HG03520 (cell line): ENCODE data around the gene PTPRN2.
"Not testable (repeated sequence)": the region's sequence is repeated elsewhere in the genome, so short reads cannot be mapped to it uniquely, and the experiment has no call there.

Experiments
- ATAC-seq: cut with Tn5 transposase; IDR thresholded peaks from one replicate; pipeline ENCODE4 v1.9.1; 2021; ENCODE audit warnings: mild to moderate bottlenecking, moderate library complexity; ENCODE audit not compliant: unreplicated experiment

PTPRN2 gene

GRCh38 chr7:157895520-157896375 lies 691.9 kb downstream of the PTPRN2 start:
- ATAC-seq: no peak

GRCh38 chr7:157895098-157895497 lies 692.5 kb downstream of the PTPRN2 start:
- ATAC-seq: not testable (repeated sequence)

- no peak for ATAC-seq
Observed at GRCh38 chr7:157893535-157894044, 694.0 kb downstream of the PTPRN2 start.

GRCh38 chr7:157892751-157893523 lies 694.7 kb downstream of the PTPRN2 start:
- ATAC-seq: no peak

- ATAC-seq: no peak
Observed at GRCh38 chr7:157890921-157891401, 696.7 kb downstream of the PTPRN2 start.

GRCh38 chr7:157889480-157889879 lies 698.1 kb downstream of the PTPRN2 start:
- no peak for ATAC-seq

GRCh38 chr7:157888579-157888978 lies 699.0 kb downstream of the PTPRN2 start:
- no peak for ATAC-seq

- ATAC-seq: no peak
Observed at GRCh38 chr7:157887400-157887799, 700.2 kb downstream of the PTPRN2 start.

GRCh38 chr7:157886711-157887110 lies 700.9 kb downstream of the PTPRN2 start:
- ATAC-seq: no peak

- ATAC-seq: no peak
Observed at GRCh38 chr7:157886266-157886665, 701.4 kb downstream of the PTPRN2 start.

GRCh38 chr7:157885140-157885539 lies 702.5 kb downstream of the PTPRN2 start:
- ATAC-seq: no peak

- ATAC-seq: no peak
Observed at GRCh38 chr7:157884461-157885062, 703.1 kb downstream of the PTPRN2 start.

- ATAC-seq: no peak
Observed at GRCh38 chr7:157881048-157881771, 706.4 kb downstream of the PTPRN2 start.

- ATAC-seq: no peak
Observed at GRCh38 chr7:157879391-157879790, 708.2 kb downstream of the PTPRN2 start.

GRCh38 chr7:157877298-157878090 lies 710.1 kb downstream of the PTPRN2 start:
- ATAC-seq: no peak

GRCh38 chr7:157876469-157877285 lies 710.9 kb downstream of the PTPRN2 start:
- ATAC-seq: no peak

GRCh38 chr7:157875230-157876179 lies 712.1 kb downstream of the PTPRN2 start:
- no peak for ATAC-seq

- no peak for ATAC-seq
Observed at GRCh38 chr7:157874870-157875229, 712.8 kb downstream of the PTPRN2 start.
